ENCODE measurements around the gene NTMT1.
"Not testable (repeated sequence)": the region's sequence is repeated elsewhere in the genome, so short reads cannot be mapped to it uniquely, and the experiment has no call there.

Gene NTMT1

GRCh38 chr9:129633848-129634247 is 7.9 kb downstream of the NTMT1 start:
- Histone ChIP-seq H3K79me1 (ENCODE audit: low read depth, low read length) (peaks cover 28% of the 10 kb centered on the region), H3K4ac (ENCODE audit: low read length) (no peak overlapping the region), H3K14ac (ENCODE audit: low read length) (no peak overlapping the region), H2AK5ac (ENCODE audit: low read depth, low read length) (no peak overlapping the region), H3K36me3 (replicated peaks in 1 of 2; ENCODE audit: control insufficient read depth in 2 of 2, insufficient read depth in 2 of 2, low read length in 2 of 2) (peaks cover 56 to 92% of the 10 kb centered on the region in 2 donors), H4K91ac (ENCODE audit: low read depth, low read length, poor library complexity) (no peak overlapping the region), H3K4me1 (ENCODE audit: control insufficient read depth in 2 of 2, insufficient read depth in 1 of 2, low read depth in 1 of 2, low read length in 2 of 2) (no peaks in the 10 kb centered on the region), H3K4me2 (ENCODE audit: insufficient read depth, low read length, poor library complexity, severe bottlenecking) (no peak overlapping the region), H3K4me3 (ENCODE audit: low read length in 2 of 2) (no peak overlapping the region), H2BK15ac (ENCODE audit: low read length) (no peak overlapping the region), H3K18ac (ENCODE audit: low read length) (no peak overlapping the region), H3K27me3 (ENCODE audit: control insufficient read depth in 3 of 3, insufficient read depth in 3 of 3, low read depth in 1 of 3, low read length in 3 of 3) (no peaks in the 10 kb centered on the region), H2BK5ac (ENCODE audit: low read length) (no peak overlapping the region), H3K9me3 (replicated peaks in 1 of 2; ENCODE audit: control insufficient read depth in 2 of 2, insufficient read depth in 1 of 2, low read depth in 1 of 2, low read length in 2 of 2) (no peaks in the 10 kb centered on the region), H3K9ac (ENCODE audit: low read depth, low read length, poor library complexity) (no peak overlapping the region), H3K23ac (ENCODE audit: low read depth, low read length, poor library complexity) (no peak overlapping the region), H2BK120ac (ENCODE audit: low read depth, low read length) (no peak overlapping the region), H3K27ac (replicated peaks; ENCODE audit: low read length) (no peak overlapping the region), H4K8ac (ENCODE audit: low read depth, low read length) (no peak overlapping the region), H2AFZ (ENCODE audit: low read length) (no peak overlapping the region), H2BK12ac (ENCODE audit: low read length) (no peak overlapping the region)
- WGBS, 2 donors (ENCODE audit: extremely low coverage in 2 of 2, insufficient read length in 2 of 2, insufficient replicate concordance in 1 of 2): no CpG with 5 or more reads among the region's 13 CpGs
- DNase-seq (ENCODE audit: low spot score): no peak

GRCh38 chr9:129635099-129636065 is 9.4 kb downstream of the NTMT1 start:
- no peak for DNase-seq (ENCODE audit: low spot score)
- H3K14ac ChIP-seq (ENCODE audit: low read length): peak overlapping the region; percentile 8
- H3K36me3 ChIP-seq (replicated peaks in 1 of 2; ENCODE audit: control insufficient read depth in 2 of 2, insufficient read depth in 2 of 2, low read length in 2 of 2): peaks cover 61 to 88% of the 10 kb centered on the region in 2 donors

GRCh38 chr9:129636343-129636742 is 10.4 kb downstream of the NTMT1 start:
- not testable (repeated sequence) for H3K4me1 ChIP-seq (ENCODE audit: control insufficient read depth in 2 of 2, insufficient read depth in 1 of 2, low read depth in 1 of 2, low read length in 2 of 2); H3K9me3 ChIP-seq (replicated peaks in 1 of 2; ENCODE audit: control insufficient read depth in 2 of 2, insufficient read depth in 1 of 2, low read depth in 1 of 2, low read length in 2 of 2); H2AK5ac ChIP-seq (ENCODE audit: low read depth, low read length); H3K4me3 ChIP-seq (ENCODE audit: low read length in 2 of 2); H3K23ac ChIP-seq (ENCODE audit: low read depth, low read length, poor library complexity); H4K91ac ChIP-seq (ENCODE audit: low read depth, low read length, poor library complexity); H2AFZ ChIP-seq (ENCODE audit: low read length); H2BK120ac ChIP-seq (ENCODE audit: low read depth, low read length); H4K8ac ChIP-seq (ENCODE audit: low read depth, low read length); H3K27ac ChIP-seq (replicated peaks; ENCODE audit: low read length); H3K18ac ChIP-seq (ENCODE audit: low read length); DNase-seq (ENCODE audit: low spot score); H3K14ac ChIP-seq (ENCODE audit: low read length); H2BK12ac ChIP-seq (ENCODE audit: low read length); H2BK5ac ChIP-seq (ENCODE audit: low read length); H2BK15ac ChIP-seq (ENCODE audit: low read length); H3K9ac ChIP-seq (ENCODE audit: low read depth, low read length, poor library complexity); H3K4ac ChIP-seq (ENCODE audit: low read length); H3K27me3 ChIP-seq (ENCODE audit: control insufficient read depth in 3 of 3, insufficient read depth in 3 of 3, low read depth in 1 of 3, low read length in 3 of 3); H3K4me2 ChIP-seq (ENCODE audit: insufficient read depth, low read length, poor library complexity, severe bottlenecking)
- peaks cover 60 to 84% of the 10 kb centered on the region in 2 donors for H3K36me3 ChIP-seq (replicated peaks in 1 of 2; ENCODE audit: control insufficient read depth in 2 of 2, insufficient read depth in 2 of 2, low read length in 2 of 2)
- peaks cover 32% of the 10 kb centered on the region for H3K79me1 ChIP-seq (ENCODE audit: low read depth, low read length)
- WGBS, 2 donors (ENCODE audit: extremely low coverage in 2 of 2, insufficient read length in 2 of 2, insufficient replicate concordance in 1 of 2): no CpG with 5 or more reads among the region's 10 CpGs

More at GRCh38 chr9:129635099-129636065, 9.4 kb downstream of the NTMT1 start:
- Histone ChIP-seq H3K79me1 (ENCODE audit: low read depth, low read length) (peaks cover 33% of the 10 kb centered on the region), H2BK120ac (ENCODE audit: low read depth, low read length) (no peak overlapping the region), H3K4me2 (ENCODE audit: insufficient read depth, low read length, poor library complexity, severe bottlenecking) (no peak overlapping the region), H3K27me3 (ENCODE audit: control insufficient read depth in 3 of 3, insufficient read depth in 3 of 3, low read depth in 1 of 3, low read length in 3 of 3) (no peaks in the 10 kb centered on the region), H3K4ac (ENCODE audit: low read length) (no peak overlapping the region), H3K9ac (ENCODE audit: low read depth, low read length, poor library complexity) (no peak overlapping the region), H3K23ac (ENCODE audit: low read depth, low read length, poor library complexity) (peak overlapping the region; percentile 65), H2AFZ (ENCODE audit: low read length) (no peak overlapping the region), H3K18ac (ENCODE audit: low read length) (no peak overlapping the region), H2BK15ac (ENCODE audit: low read length) (no peak overlapping the region), H3K4me3 (ENCODE audit: low read length in 2 of 2) (no peak overlapping the region), H2BK12ac (ENCODE audit: low read length) (peak overlapping the region; percentile 6), H4K91ac (ENCODE audit: low read depth, low read length, poor library complexity) (no peak overlapping the region), H3K9me3 (replicated peaks in 1 of 2; ENCODE audit: control insufficient read depth in 2 of 2, insufficient read depth in 1 of 2, low read depth in 1 of 2, low read length in 2 of 2) (no peaks in the 10 kb centered on the region), H3K27ac (replicated peaks; ENCODE audit: low read length) (no peak overlapping the region), H2AK5ac (ENCODE audit: low read depth, low read length) (no peak overlapping the region), H4K8ac (ENCODE audit: low read depth, low read length) (peak overlapping the region; percentile 17), H3K4me1 (ENCODE audit: control insufficient read depth in 2 of 2, insufficient read depth in 1 of 2, low read depth in 1 of 2, low read length in 2 of 2) (peaks cover 0 to under 1% of the 10 kb centered on the region in 2 donors), H2BK5ac (ENCODE audit: low read length) (no peak overlapping the region)
- no CpG with 5 or more reads among the region's 34 CpGs for WGBS, 2 donors (ENCODE audit: extremely low coverage in 2 of 2, insufficient read length in 2 of 2, insufficient replicate concordance in 1 of 2)

GRCh38 chr9:129637102-129637501 is 11.1 kb downstream of the NTMT1 start:
- Histone ChIP-seq H3K23ac (ENCODE audit: low read depth, low read length, poor library complexity) (no peak overlapping the region), H4K91ac (ENCODE audit: low read depth, low read length, poor library complexity) (no peak overlapping the region), H2BK12ac (ENCODE audit: low read length) (no peak overlapping the region), H3K18ac (ENCODE audit: low read length) (no peak overlapping the region), H3K27me3 (ENCODE audit: control insufficient read depth in 3 of 3, insufficient read depth in 3 of 3, low read depth in 1 of 3, low read length in 3 of 3) (no peaks in the 10 kb centered on the region), H3K4me3 (ENCODE audit: low read length in 2 of 2) (no peak overlapping the region), H2BK15ac (ENCODE audit: low read length) (no peak overlapping the region), H3K14ac (ENCODE audit: low read length) (no peak overlapping the region), H3K36me3 (replicated peaks in 1 of 2; ENCODE audit: control insufficient read depth in 2 of 2, insufficient read depth in 2 of 2, low read length in 2 of 2) (peaks cover 56 to 77% of the 10 kb centered on the region in 2 donors), H3K27ac (replicated peaks; ENCODE audit: low read length) (no peak overlapping the region), H2AFZ (ENCODE audit: low read length) (no peak overlapping the region), H2AK5ac (ENCODE audit: low read depth, low read length) (no peak overlapping the region), H2BK120ac (ENCODE audit: low read depth, low read length) (no peak overlapping the region), H3K4me1 (ENCODE audit: control insufficient read depth in 2 of 2, insufficient read depth in 1 of 2, low read depth in 1 of 2, low read length in 2 of 2) (peaks cover 9 to 11% of the 10 kb centered on the region in 2 donors), H3K4ac (ENCODE audit: low read length) (no peak overlapping the region), H3K9ac (ENCODE audit: low read depth, low read length, poor library complexity) (no peak overlapping the region), H4K8ac (ENCODE audit: low read depth, low read length) (no peak overlapping the region), H3K9me3 (replicated peaks in 1 of 2; ENCODE audit: control insufficient read depth in 2 of 2, insufficient read depth in 1 of 2, low read depth in 1 of 2, low read length in 2 of 2) (no peaks in the 10 kb centered on the region), H3K79me1 (ENCODE audit: low read depth, low read length) (peaks cover 31% of the 10 kb centered on the region), H2BK5ac (ENCODE audit: low read length) (no peak overlapping the region), H3K4me2 (ENCODE audit: insufficient read depth, low read length, poor library complexity, severe bottlenecking) (no peak overlapping the region)
- no peak for DNase-seq (ENCODE audit: low spot score)
- WGBS, 2 donors (ENCODE audit: extremely low coverage in 2 of 2, insufficient read length in 2 of 2, insufficient replicate concordance in 1 of 2): no CpG with 5 or more reads among the region's 9 CpGs

All from neuronal stem cell (in vitro differentiated cells).